ENCODE data around the gene GMIP. TPM values are rescaled to one million over a fixed set of nuclear protein-coding genes. Genes with fewer than 3 reads are reported as not detected.

The GMIP gene
- total RNA-seq, 2 experiments from 2014 or later: 30.1 to 48.7 TPM

DNA sequence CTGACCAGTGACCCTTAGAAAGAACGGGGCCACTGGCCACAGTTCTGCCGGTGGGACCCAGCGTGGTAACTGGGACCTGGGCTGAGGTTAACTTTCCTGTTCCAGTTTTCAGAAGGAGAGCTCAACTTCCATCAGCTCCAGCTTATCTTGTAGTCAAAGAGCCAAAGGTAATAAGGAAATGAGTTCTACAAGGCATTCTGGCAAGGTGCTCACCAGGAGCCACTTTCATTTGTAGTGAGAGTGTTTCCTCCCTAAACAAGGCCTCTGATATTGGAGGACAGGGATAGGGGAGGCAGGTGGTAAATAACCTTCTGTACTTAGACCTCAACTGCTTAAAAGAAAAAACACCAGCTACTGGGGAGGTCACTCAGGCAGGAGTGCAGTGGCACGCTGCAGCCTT is 63.0 kb downstream of the GMIP start:
- Histone ChIP-seq H3K27ac (ENCODE audit: low read depth, low read length, poor library complexity, severe bottlenecking) (no peak overlapping the region), H3K4me1 (ENCODE audit: insufficient read depth, low read length, poor library complexity, severe bottlenecking) (no peaks in the 10 kb centered on the region), H3K4me3 (ENCODE audit: low read depth, low read length, poor library complexity, severe bottlenecking) (no peak overlapping the region), H3K79me2 (ENCODE audit: insufficient read depth, low read depth, low read length) (no peaks in the 10 kb centered on the region), H2AFZ (ENCODE audit: low read length) (no peak overlapping the region), H3K9me2 (ENCODE audit: insufficient read depth, low read length) (no peaks in the 10 kb centered on the region), H4K20me1 (ENCODE audit: insufficient read depth, low read length) (no peaks in the 10 kb centered on the region), H3K4me2 (ENCODE audit: low read length) (no peak overlapping the region), H3K9me3 (ENCODE audit: low read length) (no peaks in the 10 kb centered on the region), H3K36me3 (ENCODE audit: insufficient read depth, low read length) (no peaks in the 10 kb centered on the region)
- BruUV-seq (replicated peaks): no TSS peak
- DNase-seq (ENCODE audit: low spot score): no peak
- ChIA-PET POLR2A (no interaction called here), CTCF (ENCODE audit: unreplicated experiment) (no interaction called here)
- intact Hi-C loops (cut with micrococcal nuclease; ENCODE audit: unreplicated experiment): no loop called here
- TF ChIP-seq, protein P1, sequence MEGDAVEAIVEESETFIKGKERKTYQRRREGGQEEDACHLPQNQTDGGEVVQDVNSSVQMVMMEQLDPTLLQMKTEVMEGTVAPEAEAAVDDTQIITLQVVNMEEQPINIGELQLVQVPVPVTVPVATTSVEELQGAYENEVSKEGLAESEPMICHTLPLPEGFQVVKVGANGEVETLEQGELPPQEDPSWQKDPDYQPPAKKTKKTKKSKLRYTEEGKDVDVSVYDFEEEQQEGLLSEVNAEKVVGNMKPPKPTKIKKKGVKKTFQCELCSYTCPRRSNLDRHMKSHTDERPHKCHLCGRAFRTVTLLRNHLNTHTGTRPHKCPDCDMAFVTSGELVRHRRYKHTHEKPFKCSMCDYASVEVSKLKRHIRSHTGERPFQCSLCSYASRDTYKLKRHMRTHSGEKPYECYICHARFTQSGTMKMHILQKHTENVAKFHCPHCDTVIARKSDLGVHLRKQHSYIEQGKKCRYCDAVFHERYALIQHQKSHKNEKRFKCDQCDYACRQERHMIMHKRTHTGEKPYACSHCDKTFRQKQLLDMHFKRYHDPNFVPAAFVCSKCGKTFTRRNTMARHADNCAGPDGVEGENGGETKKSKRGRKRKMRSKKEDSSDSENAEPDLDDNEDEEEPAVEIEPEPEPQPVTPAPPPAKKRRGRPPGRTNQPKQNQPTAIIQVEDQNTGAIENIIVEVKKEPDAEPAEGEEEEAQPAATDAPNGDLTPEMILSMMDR (conservative IDR thresholded peaks at IDR 0.05; ENCODE audit: low read length): no peak
- TF ChIP-seq EZH2phosphoT487 (IDR thresholded peaks at IDR 0.05; ENCODE audit: borderline replicate concordance, low read depth, low read length): no peak

DNA sequence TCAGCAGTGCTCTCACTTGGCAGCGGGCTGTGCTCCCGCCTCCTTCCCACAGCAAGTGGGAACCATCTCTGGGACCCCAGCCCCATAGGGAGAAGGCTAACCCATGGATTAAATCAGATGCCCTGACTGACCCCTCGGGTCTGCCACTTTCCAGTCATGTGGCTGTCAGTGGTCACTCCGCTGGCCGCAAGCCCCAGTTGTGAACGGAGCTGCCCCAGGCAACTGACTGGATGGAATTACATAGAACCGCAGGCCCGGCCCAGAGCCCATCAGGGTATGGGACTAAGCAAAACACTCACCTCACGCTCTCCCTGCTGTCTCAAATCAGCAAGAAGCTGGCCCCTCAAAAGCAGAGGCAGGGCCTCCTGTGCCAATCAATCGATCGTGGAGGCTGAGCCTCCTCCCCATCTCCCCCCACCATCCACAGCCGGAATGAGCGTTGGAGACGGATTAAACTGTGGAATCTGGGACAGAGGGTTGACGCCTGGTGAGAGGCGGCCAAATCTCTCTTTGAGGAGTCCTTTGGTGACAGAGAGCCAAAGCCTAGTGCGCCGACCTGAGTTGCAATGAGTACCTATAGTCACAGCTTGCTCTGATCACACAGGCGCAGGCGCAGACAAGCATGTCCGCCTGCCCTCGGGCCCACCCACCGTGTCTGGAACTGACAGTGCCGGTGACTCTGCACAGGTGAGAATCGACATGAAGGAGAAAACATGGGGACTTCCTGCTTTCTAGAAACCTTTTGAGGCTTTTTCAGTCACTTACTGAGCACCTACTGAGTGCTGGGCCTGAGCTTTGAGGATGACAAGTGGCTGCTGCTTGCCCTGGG is 63.7 kb downstream of the GMIP start:
- DNase-seq (ENCODE audit: low spot score): no peak
- Histone ChIP-seq H3K9me2 (ENCODE audit: insufficient read depth, low read length) (no peaks in the 10 kb centered on the region), H4K20me1 (ENCODE audit: insufficient read depth, low read length) (no peaks in the 10 kb centered on the region), H2AFZ (ENCODE audit: low read length) (no peak overlapping the region), H3K4me3 (ENCODE audit: low read depth, low read length, poor library complexity, severe bottlenecking) (no peak overlapping the region), H3K4me1 (ENCODE audit: insufficient read depth, low read length, poor library complexity, severe bottlenecking) (no peaks in the 10 kb centered on the region), H3K79me2 (ENCODE audit: insufficient read depth, low read depth, low read length) (no peaks in the 10 kb centered on the region), H3K27ac (ENCODE audit: low read depth, low read length, poor library complexity, severe bottlenecking) (no peak overlapping the region), H3K9me3 (ENCODE audit: low read length) (no peaks in the 10 kb centered on the region), H3K36me3 (ENCODE audit: insufficient read depth, low read length) (no peaks in the 10 kb centered on the region), H3K4me2 (ENCODE audit: low read length) (no peak overlapping the region)
- BruUV-seq (replicated peaks): no TSS peak
- TF ChIP-seq EZH2phosphoT487 (IDR thresholded peaks at IDR 0.05; ENCODE audit: borderline replicate concordance, low read depth, low read length): no peak
- TF ChIP-seq, protein P1 (conservative IDR thresholded peaks at IDR 0.05; ENCODE audit: low read length): no peak
- POLR2A ChIA-PET: no interaction called here
- intact Hi-C loops (cut with micrococcal nuclease; ENCODE audit: unreplicated experiment): no loop called here
- CTCF ChIA-PET (ENCODE audit: unreplicated experiment): no interaction called here

Other genes with a start within 250 kb of the GMIP start
- gene GATAD2A, start 238.0 kb downstream of the GMIP start, total RNA-seq (2014; rRNA removed; shearing (Covaris generic)): 62.8 and 73.4 TPM in 2 replicates
- gene GATAD2A, start 238.0 kb downstream of the GMIP start, total RNA-seq (2022): 126 and 156 TPM in 2 replicates
- 7.1 and 10.5 TPM in 2 replicates for gene TSSK6, start 128.1 kb downstream of the GMIP start, total RNA-seq (2014; rRNA removed; shearing (Covaris generic))
- 6.4 and 8.7 TPM in 2 replicates for gene TSSK6, start 128.1 kb downstream of the GMIP start, total RNA-seq (2022)
- 275 and 320 TPM in 2 replicates for gene NDUFA13, start 127.4 kb downstream of the GMIP start, total RNA-seq (2014; rRNA removed; shearing (Covaris generic))
- 421 and 429 TPM in 2 replicates for gene NDUFA13, start 127.4 kb downstream of the GMIP start, total RNA-seq (2022)
- 5.4 and 6.9 TPM in 2 replicates for gene YJEFN3, start 114.7 kb downstream of the GMIP start, total RNA-seq (2014; rRNA removed; shearing (Covaris generic))
- gene YJEFN3, start 114.7 kb downstream of the GMIP start, total RNA-seq (2022): 35.3 and 35.8 TPM in 2 replicates
- gene CILP2, start 105.4 kb downstream of the GMIP start, total RNA-seq (2014; rRNA removed; shearing (Covaris generic)): 0.19 TPM in 1 of 2 replicates, not detected in the other
- 0.48 and 0.51 TPM in 2 replicates for gene CILP2, start 105.4 kb downstream of the GMIP start, total RNA-seq (2022)
- gene PBX4, start 25.0 kb downstream of the GMIP start, total RNA-seq (2014; rRNA removed; shearing (Covaris generic)): 5.1 and 6.7 TPM in 2 replicates
- 4.6 and 5.0 TPM in 2 replicates for gene PBX4, start 25.0 kb downstream of the GMIP start, total RNA-seq (2022)
- gene LPAR2, start 15.4 kb downstream of the GMIP start, total RNA-seq (2014; rRNA removed; shearing (Covaris generic)): 6.0 and 12.4 TPM in 2 replicates
- gene LPAR2, start 15.4 kb downstream of the GMIP start, total RNA-seq (2022): 17.5 and 18.4 TPM in 2 replicates
- gene ATP13A1, start 20.0 kb upstream of the GMIP start, total RNA-seq (2014; rRNA removed; shearing (Covaris generic)): 41.0 and 58.3 TPM in 2 replicates
- gene ATP13A1, start 20.0 kb upstream of the GMIP start, total RNA-seq (2022): 122 and 128 TPM in 2 replicates
- gene ZNF101, start 25.2 kb upstream of the GMIP start, total RNA-seq (2014; rRNA removed; shearing (Covaris generic)): 83.8 and 85.6 TPM in 2 replicates
- 66.6 and 87.0 TPM in 2 replicates for gene ZNF101, start 25.2 kb upstream of the GMIP start, total RNA-seq (2022)
- 4.5 and 8.7 TPM in 2 replicates for gene ZNF14, start 89.5 kb upstream of the GMIP start, total RNA-seq (2014; rRNA removed; shearing (Covaris generic))
- 7.0 and 8.4 TPM in 2 replicates for gene ZNF14, start 89.5 kb upstream of the GMIP start, total RNA-seq (2022)
- gene ZNF506, start 178.1 kb upstream of the GMIP start, total RNA-seq (2014; rRNA removed; shearing (Covaris generic)): 22.1 and 36.4 TPM in 2 replicates
- gene ZNF506, start 178.1 kb upstream of the GMIP start, total RNA-seq (2022): 29.7 and 32.3 TPM in 2 replicates
- gene ZNF253, start 222.2 kb upstream of the GMIP start, total RNA-seq (2014; rRNA removed; shearing (Covaris generic)): 20.5 and 29.9 TPM in 2 replicates
- gene ZNF253, start 222.2 kb upstream of the GMIP start, total RNA-seq (2022): 36.8 and 39.1 TPM in 2 replicates

All from OCI-LY7 (cell line).